Dermis microvascular lymphatic vessel endothelial cell (primary cell): Measurements from ENCODE around the gene RAPGEF1. TPM values are rescaled to one million over a fixed set of nuclear protein-coding genes. Genes with fewer than 3 reads are reported as not detected.

Source experiments
- DNase-seq, 2 donors: peaks; one replicate each; pipeline versions ENCODE4 v3.0.0 to v3.0.0-alpha.2; 2010; ENCODE audit warnings: low read depth in 2 of 2
- total RNA-seq: library from RNA; depleted of rRNA; stranded (reverse); fragments of >200 nt; gene quantifications from 2 replicates; pipeline ENCODE4 v1.2.1, GENCODE V29; 2014

Gene RAPGEF1
- total RNA-seq, 1 donor from 2014 or later: 32.9 TPM

DNA sequence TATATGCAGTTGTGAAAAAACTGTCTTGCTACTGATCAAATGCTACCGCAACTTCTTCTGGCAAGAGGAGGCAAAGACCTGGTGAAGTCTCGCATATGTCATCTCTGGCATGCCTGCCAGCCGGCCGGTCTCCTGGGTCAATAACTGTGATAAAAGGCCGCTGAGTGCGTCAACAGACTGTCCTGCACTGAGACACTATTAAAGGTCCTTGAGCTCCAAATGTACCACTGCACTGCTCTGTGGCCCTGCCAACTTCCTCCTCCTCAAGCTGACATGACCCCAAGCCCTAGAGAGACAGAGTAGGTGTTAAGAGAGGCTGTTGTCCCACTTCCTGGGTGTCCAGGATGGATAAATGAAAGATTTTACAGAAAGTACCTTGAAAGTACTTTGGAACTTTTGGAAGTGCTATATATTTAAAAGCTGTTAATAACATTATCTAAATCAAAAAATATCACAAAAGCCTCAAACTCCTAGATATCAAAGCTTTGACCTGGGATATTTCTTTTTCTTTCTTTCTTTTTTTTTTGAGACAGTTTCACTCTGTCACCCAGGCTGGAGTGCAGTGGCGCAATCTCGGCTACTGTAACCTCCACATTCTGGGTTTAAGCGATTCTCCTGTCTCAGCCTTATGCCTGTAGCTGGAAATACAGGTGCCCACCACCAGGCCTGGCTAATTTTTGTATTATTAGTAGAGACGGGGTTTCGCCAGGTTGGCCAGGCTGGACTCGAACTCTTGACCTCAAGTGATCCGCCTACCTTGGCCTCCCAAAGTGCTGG lies 31.5 kb downstream of the RAPGEF1 start:
- DNase-seq: peak in 1 of 2 donors; percentile 57

DNA sequence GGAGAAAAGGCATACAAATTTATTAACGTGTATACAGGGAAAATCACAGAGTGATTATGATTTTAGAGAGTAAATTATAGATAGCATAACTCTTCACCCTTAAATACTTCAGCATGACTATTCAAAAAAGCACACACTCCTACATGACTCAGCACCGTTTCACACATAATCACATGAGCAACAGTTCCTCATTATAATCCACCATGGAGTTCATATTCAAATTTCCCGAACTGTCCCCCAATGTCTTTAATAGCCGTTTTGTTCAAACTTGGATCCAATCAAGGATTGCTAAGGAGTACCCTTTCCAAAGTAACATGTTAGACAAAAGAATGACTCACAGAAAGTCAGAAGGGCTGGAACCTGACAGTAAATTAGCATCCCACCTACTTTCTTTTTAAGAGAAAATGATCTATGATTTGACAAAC lies 32.1 kb downstream of the RAPGEF1 start:
- peak in 1 of 2 donors; percentile 85 for DNase-seq

DNA sequence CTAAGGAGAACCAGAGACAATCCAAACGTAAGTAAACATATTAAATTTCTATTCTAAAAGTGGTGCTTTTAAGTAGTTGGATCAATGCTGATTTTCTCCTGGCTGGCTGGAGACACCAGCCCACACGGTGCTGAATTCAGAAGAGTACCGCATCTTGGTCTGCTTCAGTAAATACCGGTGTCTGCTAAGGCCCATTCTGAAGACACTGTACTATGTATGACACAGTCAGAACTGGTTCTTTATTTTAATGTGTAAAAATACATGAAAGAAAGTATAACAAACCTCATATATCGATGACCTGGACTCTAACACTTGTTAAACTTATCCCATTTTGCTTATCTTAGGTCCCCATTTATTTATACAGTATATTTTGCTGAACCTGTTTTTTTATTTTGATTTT lies 32.8 kb downstream of the RAPGEF1 start:
- no peak for DNase-seq

DNA sequence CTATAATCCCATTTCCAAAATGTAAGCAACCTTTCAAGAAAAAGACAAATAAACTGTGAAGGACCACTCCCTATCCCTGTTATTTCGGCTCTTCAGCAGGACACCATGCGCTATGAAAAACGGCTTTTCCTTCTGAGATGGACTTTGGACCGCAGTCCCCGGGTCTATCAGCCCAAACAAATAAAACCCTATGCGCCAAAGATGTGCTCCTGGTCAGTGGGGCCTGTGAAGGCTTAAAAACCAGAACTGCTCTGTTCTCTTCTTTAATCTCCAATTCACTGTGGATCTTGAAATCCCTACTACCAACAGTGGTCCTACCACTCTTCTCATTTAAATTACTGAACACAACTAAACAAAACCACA lies 33.3 kb downstream of the RAPGEF1 start:
- DNase-seq: no peak

DNA sequence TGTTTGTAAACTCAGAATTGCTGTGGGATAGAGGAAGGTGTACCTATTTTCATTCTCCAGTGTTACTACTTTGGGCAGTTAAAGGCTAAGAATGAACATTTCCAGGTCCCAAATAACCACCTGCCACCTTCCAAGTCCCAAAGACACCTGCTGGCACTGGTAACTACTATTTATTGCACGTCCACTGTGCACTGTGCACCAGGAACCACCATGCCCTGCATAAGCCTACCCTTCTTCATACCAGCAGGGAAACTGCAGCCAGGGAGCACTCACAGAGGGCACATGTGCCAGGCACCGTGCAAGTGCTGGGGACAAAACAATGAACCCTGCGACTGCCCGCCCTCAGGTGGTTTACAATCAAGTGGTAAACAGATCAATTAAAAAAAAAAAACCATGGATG lies 34.9 kb downstream of the RAPGEF1 start:
- no peak for DNase-seq

DNA sequence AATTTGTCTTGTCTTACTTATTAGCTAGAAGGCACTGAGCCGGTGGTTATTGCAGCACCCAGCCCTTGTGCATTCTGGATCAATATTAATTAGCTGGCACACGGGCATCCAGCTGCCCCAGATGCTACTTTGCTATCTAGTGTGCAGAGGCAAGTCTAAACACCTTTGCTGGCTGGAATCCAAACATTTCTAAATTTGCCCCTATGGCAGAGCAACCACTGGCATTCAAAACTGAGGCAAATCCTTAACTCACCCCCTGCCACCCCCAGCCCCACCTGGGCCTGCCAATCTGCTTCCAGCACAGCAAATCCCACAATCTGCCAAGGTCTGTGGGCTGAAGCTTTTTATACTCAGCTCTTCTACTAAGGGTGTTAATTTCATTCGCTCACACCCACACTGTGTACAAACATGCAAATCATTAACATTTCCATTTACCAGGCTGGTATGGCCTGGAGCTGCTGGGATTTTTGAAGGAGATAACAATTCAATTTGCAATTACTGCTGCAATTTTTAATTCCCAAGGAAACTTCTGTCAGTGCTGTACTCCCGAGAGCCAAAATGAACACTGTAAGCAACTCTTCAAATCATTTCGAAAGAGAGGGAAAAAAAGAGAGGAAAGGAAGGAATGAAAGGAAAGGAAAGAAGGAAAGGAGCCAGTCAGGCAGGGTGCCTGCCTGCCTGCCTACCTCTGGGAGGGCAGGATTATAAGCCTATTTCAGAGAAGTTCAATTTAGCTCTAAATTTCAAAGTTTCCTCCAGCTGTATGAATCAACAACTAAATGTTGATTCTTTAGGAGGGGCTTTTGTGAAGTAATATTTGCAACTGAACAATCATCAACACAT lies 35.5 kb downstream of the RAPGEF1 start:
- DNase-seq: no peak

DNA sequence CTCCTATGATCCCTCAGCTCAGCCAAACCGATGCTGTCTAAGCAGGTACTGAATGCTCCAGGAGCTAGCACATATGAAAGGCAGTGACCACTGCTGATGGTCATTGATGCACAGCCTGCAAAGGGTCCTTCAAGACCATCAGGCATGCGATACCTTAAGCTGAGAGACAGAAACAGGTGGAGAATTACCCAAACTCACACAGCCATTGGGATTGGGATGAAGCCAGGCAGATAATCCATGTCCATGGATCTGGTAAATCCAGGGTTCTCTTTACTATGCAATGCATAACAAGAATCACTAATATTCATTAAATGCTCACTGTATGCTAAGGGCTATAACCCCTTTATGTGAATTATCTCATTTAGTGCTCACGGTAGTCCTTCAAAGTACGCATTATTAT lies 36.2 kb downstream of the RAPGEF1 start:
- no peak for DNase-seq

DNA sequence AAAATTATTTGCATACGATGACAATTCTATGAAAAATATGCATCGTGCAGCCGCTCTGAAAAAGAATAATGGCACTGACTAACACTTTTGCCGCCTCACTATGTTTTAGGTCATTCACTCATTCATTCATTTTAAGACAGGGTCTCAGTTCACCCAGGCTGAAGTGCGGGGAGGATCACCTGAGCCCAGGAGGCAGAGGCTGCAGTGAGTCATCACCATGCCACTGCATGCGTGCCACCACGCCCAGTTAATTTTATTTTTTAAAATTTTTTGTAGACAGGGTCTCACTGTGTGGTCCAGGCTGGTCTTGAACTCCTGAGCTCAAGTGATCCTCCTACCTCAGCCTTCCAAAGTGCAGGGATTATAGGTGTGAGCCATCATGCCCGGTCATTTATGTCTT lies 37.0 kb downstream of the RAPGEF1 start:
- no peak for DNase-seq

DNA sequence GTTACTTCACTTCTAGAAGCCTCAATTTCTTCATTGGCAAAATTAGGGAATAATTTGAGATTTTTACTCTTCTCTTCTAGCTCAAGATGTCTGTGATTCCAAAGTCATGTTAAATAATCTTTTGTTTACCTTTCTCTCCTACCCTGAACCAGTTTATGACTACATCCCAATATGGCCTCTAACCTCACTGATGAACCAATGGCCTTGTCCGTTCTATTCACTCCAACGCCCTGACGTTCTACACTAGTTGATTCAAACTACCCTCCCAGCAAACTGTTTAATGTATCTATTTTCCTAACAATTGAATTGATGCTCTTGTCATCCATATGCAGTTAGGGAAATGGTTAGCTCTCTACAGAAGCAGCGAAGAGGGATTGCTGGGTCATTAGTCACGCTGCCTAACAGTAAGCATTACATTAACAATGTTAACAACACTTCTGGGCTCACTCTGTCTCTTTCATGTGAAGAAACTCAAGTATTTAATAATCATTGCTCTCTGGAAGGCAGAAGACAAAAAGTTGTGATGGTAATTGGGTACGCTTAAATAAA lies 38.0 kb downstream of the RAPGEF1 start:
- DNase-seq: no peak

DNA sequence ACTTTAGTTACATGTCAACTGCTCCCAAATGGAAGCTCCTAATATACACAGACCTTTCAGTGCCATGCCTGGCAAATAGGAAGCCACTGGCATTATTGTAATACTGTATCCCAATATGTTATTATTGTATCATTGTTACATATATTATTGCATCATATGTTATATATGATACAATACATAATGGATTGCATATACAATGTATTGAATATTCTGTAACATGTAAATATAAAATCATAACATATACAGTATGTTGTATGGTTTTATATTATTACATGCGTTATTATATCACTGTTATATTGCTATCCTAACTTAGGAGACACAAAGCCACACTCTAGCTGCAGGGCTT lies 38.5 kb downstream of the RAPGEF1 start:
- DNase-seq: no peak

DNA sequence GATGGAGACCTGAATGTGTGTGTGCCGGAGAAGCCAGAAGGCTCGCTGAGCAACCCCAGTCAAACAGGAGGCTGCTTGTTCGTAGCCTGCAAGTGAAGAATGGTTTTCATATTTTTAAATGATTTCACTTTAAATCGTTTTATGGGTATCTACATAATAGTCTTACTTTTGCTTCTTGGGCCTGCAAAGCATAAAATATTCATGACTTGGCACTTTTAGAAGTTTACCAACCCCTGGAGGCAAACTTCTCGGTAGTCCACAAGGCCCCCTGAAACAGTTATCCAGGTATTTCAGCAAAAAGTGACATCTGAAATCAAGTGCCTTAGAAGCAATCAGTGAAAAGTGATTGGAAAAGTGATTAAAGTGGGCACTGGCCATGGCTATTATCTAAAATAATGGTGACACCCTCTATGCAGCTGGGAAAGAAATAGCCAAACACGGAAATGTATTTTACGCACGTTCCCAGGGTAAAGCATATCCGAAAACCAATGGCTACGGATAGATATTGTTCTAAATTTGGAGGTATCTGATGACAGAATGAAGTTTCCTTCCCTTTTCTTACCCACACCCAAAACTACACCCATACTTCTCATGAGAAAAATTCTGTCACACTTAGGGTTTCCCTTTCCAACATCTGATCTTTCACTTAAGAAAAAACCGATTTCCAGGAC lies 39.0 kb downstream of the RAPGEF1 start:
- DNase-seq: no peak

DNA sequence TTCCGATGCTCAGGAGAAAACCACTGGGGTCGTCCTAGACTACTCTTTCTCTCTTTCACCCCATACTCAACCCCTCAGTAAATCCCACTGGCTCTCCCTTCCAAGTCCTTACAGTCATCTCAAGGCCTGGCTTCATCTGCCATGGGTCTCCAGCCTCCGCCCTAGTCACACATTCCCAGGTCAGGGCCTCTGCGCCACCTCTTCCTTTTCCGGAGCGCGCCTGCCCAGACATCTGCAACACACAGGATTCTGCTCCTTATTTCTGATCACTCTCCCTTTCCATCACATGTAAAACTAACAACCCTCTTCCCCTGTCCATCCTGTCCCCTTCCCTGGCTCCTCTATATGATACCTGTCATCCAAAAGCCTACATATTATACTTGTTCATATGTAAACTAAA lies 39.8 kb downstream of the RAPGEF1 start:
- no peak for DNase-seq

DNA sequence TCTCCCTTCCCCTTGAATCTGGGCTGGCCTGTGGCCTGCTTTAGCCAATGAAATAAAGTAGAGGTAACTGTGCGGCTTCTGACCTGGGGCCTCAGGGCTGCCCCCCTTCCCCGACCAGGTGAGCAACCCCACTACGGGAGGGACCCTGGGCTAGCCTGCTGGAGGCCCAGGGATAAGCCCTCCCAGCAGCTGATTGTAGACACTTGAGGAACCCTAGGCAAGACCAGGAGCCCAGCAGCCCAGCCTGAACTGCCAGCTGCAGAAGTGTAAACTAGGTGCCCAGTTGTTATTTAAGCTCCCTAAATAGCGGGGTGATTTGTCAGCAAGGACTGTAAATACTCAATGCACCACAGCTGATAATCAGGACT lies 41.3 kb downstream of the RAPGEF1 start:
- no peak for DNase-seq

DNA sequence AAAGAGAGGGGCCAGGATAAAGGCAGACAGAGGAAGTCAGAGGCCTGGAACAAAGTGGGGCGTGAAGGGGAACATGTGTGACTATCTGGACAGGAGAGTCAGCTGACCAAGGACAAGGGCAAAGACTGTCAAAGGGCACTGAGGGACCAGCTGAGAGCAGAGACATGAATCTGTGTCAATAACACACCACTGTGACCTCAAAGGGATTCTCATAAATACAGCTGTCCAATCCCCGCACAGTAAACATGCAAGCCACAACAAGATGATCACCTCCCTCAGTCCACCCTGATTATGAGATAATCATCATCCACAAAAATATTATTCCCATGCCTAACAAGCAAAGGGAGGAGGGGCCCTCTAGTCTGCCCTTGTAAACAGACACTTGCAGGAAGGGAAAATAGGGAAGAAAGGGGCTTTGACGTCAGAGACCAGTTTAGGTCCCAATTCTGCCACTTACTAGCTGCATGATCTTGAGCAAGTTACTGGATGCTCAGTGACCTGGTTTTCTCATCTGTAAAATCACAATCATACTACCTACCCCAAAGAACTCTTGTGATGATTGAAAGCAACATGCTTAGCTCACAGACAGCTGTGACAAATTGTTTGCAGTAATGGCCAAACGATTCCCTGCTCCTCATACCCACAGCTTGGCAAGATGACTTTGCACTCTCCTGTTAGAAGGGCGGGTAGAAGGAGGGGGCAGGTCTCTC lies 41.8 kb downstream of the RAPGEF1 start:
- no peak for DNase-seq

DNA sequence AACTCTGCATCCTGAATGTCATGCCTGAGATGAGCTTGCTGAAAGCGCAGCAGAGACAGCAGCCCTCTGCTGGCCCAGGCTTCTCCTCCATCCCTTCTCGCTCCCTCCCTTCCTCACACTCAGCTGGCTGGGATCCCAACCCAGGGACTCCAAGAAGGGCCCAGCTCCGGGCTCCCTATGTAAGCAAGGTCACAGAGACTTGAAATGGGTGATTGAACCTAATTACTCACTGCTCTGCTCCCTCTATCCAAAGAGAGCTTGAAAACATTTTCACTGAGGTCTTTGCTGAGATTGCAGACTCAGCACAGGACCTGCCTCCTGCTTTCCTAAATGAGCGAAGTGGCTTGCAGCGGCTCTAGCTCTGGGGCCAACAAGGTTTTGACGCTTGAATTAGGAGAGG lies 42.8 kb downstream of the RAPGEF1 start:
- DNase-seq: no peak

DNA sequence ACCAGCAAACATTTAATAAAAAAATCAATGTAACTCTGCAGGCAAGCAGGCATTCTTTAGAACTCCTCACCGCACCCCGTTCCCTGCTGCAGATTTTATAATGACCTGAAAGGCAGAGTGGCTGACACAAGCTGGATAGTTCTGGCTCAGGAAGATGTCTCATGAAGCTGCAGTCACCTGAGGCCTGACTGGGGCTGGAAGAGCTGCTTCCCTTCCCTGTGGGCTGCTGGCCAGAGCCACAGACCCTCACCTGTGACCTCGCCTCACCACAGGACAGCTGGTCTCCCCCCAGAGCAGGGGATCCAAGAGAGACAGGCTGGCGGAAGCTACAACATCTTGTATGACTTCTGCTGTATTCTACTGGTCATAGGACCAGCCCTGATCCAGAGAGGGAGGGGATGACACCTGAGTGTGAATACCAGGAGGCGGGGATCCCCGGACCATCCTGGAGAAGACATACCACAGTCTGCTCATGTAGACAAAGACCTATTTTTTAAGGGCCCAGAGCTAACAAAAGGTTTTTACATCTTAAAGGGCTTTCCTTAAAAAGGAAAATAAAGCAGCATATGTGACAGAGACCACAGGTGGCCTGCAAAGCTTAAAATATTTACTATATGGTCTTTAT lies 43.9 kb downstream of the RAPGEF1 start:
- no peak for DNase-seq

DNA sequence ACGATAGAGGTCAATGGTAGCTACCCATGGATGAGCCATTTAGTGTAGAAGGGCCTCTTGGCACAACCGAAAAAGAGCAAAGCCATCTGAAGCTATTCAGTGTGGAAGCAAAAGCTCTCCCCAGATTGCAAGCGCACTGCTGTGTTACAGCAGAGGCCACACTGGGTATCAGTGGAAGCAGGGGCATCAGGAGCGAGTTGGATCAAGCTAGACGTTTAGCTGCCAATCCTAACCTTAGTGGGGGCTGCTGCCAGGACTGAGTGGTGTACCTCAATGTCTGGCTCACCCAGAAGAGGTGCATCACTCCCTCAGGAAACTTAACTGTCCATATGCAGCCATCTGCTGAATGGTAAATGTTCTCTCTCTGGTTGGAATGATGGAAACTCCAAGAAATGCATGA lies 44.5 kb downstream of the RAPGEF1 start:
- no peak for DNase-seq

DNA sequence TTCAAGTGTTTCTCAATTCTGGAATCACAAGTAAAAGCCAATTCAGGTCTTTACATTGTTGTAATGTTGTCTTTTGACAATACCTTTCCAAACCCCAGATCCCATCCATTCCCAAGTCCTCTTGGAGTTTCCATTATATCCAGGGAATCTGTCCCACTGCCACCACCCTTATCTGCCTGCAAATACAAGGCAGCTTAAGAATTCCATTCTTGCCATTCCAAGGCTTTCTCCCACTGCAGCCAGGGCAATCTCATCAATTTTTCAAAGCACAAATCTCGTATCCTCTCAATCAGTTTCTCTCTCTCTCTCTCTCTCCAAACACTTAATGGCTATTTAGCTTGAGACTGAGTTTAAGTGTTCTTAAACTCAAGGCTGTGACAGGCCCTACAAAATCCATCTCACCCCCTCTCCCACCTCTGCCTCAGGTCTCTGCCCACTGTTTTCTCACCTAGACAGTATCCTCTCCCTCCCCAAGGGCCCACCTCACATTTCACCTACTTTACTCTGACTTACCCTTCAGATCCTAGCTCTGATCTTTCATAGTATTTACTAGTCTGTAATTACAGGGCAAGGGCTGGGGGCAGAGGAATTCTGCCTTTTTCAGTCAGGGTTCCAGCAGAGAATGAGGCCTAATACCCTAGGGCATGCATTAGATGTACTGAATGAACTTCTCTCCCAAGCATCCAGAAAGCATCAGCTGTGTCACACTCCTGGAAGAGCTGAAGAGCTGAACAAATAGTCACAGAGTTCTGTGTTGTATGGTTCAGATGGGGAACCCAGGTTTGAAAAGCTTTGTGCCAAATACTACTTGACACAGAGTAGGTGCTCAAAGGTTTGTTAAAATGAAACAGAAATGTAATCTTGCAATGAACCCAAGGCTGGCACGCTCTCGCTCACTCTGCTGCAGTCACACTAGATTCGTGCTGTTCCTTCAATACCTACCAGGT lies 46.0 kb downstream of the RAPGEF1 start:
- DNase-seq: no peak

DNA sequence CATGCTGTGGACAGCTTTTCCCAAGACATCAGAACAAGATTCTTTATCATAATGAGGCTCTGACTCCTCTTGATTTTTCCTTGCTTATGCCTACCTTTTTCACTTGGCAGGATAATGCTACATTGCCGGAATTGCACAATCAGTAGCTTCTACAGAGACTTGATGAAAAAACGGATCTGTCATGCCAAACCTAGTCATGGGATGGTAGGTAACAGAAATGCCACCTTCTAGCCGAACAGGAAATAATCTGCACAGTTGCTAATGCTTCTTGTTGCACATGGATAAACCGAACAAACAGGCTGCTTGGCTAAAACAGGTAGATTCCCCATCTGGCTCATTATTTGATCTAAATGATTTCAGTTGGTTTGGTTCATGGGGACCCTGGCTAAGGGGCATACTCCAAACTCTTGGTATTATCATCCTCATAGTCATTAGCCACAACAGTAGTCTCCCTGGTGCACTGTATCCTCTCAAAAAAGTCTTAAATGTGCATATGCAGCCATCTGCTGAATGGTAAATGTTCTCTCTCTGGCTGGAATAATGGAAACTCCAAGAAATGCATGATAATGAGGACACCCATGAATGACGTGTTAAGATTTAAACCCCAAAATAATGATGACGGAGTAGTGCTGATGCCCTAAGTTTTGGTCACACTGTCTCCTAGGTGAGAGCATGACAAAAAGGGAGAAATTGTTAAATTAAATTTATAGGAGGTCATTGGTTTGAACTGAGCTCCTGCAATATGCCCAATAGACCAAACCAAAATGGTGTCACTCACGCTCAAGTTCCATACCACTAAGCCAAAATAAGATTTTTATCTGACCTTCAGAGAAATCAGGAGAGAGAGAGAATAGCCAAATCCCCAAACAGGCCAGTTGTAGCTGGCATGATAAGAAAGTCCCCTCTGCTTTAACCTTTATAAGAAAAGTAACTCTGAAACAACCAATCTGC lies 47.0 kb downstream of the RAPGEF1 start:
- no peak for DNase-seq
